NB4 (cell line): ENCODE data around the gene MFN2.

Experiments
- CTCF ChIP-seq: IDR thresholded peaks from one replicate; pipeline ENCODE4 v1.5.1; 2012; ENCODE audit warnings: low read depth, low read length
- MYC ChIP-seq: IDR thresholded peaks from 2 replicates; pipeline ENCODE4 v1.6.1; 2011; ENCODE audit warnings: low read depth, low read length
- POLR2A ChIP-seq: IDR thresholded peaks from 2 replicates; pipeline ENCODE4 v1.6.1; 2011; ENCODE audit warnings: mild to moderate bottlenecking; ENCODE audit not compliant: insufficient read length; ENCODE audit errors: extremely low read depth
- TF ChIP-seq, protein P1 (sequence below): IDR thresholded peaks from 2 replicates; pipeline ENCODE4 v1.6.1; 2011; ENCODE audit warnings: low read depth, low read length

- peak; percentile 51 for TF ChIP-seq POLR2A
- no peak for TF ChIP-seq CTCF
- peak; percentile 47; the same call in 1 of the 2 replicates for TF ChIP-seq MYC
- TF ChIP-seq, protein P1, sequence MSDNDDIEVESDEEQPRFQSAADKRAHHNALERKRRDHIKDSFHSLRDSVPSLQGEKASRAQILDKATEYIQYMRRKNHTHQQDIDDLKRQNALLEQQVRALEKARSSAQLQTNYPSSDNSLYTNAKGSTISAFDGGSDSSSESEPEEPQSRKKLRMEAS = no peak
Measured at GRCh38 chr1:11979851-11980675, at the start of gene MFN2.
